Measurements from ENCODE around the gene FEN1. TPM values are rescaled to one million over a fixed set of nuclear protein-coding genes. Genes with fewer than 3 reads are reported as not detected.

FEN1 gene, protein sequence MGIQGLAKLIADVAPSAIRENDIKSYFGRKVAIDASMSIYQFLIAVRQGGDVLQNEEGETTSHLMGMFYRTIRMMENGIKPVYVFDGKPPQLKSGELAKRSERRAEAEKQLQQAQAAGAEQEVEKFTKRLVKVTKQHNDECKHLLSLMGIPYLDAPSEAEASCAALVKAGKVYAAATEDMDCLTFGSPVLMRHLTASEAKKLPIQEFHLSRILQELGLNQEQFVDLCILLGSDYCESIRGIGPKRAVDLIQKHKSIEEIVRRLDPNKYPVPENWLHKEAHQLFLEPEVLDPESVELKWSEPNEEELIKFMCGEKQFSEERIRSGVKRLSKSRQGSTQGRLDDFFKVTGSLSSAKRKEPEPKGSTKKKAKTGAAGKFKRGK
- total RNA-seq = 10 to 100 TPM in 2 of 4 donors, 1 to 10 TPM in 2; 5.7 to 10.5 (median 8.5) TPM
- 10 to 100 TPM; 10.3 to 30.3 (median 17.1) TPM for polyA plus RNA-seq
- long read RNA-seq, donor 1, partial matches to known transcripts = 0 of 4 reads
- long read RNA-seq, donor 1, other reads (novel, unspliced or antisense) = 0 of 4 reads
- long read RNA-seq, donor 2, transcript FEN1-201 (2 exons, 2,296 nt) = major isoform, 25 of 37 reads
- long read RNA-seq, donor 2, partial matches to known transcripts = 12 of 37 reads
- long read RNA-seq, donor 2, other reads (novel, unspliced or antisense) = 0 of 37 reads

DNA sequence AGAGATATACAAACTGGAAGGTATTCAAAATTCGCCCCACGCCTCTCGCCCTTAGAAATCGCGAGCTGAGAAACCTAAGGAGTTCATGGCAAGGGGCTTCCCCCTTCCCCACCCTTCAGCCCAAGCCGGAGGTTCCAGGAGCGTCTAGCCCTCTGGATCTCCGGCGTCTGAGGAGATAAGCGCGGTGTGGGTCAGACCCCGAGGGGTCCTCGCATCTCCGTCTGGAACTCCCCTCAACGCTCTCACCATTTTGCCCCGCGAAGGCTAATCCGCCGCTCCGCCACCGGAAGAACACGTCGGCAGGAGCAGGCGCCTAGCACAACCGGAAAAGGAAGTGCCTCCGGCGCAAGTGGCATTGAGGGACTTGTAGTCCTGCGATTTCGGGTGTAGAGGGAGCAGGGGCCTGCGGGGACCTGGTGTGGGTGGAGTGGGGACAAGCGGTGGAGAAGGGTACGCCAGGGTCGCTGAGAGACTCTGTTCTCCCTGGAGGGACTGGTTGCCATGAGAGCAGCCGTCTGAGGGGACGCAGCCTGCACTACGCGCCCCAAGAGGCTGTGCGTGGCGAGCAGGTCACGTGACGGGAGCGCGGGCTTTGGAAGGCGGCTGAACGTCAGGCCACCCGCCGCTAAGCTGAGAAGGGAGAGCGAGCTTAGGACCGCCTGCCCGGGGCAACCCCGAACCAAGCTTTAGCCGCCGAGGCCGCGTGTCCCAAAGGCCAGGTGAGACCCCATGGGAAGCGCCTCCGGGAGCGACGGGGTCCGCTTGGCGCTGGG lies at the start of gene FEN1, which contains the start of gene TMEM258:
FEN1 (plus strand) TSS at position 602 of the 773 bp plus-strand sequence. CDS start 2,451 bp downstream, outside the sequence.
TMEM258 (minus strand) TSS at position 290 of the 773 bp plus-strand sequence; CDS start at position 249, 41 bp downstream.
- peak within 1 kb of the TSS; percentile 97 for H3K27ac ChIP-seq
- TF ChIP-seq, protein P1, sequence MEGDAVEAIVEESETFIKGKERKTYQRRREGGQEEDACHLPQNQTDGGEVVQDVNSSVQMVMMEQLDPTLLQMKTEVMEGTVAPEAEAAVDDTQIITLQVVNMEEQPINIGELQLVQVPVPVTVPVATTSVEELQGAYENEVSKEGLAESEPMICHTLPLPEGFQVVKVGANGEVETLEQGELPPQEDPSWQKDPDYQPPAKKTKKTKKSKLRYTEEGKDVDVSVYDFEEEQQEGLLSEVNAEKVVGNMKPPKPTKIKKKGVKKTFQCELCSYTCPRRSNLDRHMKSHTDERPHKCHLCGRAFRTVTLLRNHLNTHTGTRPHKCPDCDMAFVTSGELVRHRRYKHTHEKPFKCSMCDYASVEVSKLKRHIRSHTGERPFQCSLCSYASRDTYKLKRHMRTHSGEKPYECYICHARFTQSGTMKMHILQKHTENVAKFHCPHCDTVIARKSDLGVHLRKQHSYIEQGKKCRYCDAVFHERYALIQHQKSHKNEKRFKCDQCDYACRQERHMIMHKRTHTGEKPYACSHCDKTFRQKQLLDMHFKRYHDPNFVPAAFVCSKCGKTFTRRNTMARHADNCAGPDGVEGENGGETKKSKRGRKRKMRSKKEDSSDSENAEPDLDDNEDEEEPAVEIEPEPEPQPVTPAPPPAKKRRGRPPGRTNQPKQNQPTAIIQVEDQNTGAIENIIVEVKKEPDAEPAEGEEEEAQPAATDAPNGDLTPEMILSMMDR (IDR thresholded peaks at IDR 0.05) = no peak
- H3K4me3 ChIP-seq = peak within 1 kb of the TSS; percentile 86
- no peaks in the 10 kb centered on the region for H3K9me3 ChIP-seq
- peak; percentile 90 to 94 for DNase-seq
- no peaks in the 10 kb centered on the region for H3K27me3 ChIP-seq (ENCODE audit: insufficient read depth in 3 of 3, low read length in 2 of 3)
- H3K4me1 ChIP-seq = peaks cover 19% of the 10 kb centered on the region
- intact Hi-C loops (cut with DNase I) = loop anchor here (5.0 to 10.0 kb wide), 3 partner anchors 100 to 162 kb away; partner anchors contain the start of genes BEST1 (in 1 of the 2) and FADS3 (in 1 of the 2)
- H3K36me3 ChIP-seq (ENCODE audit: insufficient read depth in 1 of 2, low read depth in 1 of 2) = peaks cover 6 to 38% of the 10 kb centered on the region in 2 donors
- peak; percentile 91 to 96 (median 94) for ATAC-seq
- 0% methylated on average over 55 to 61 of the region's 61 CpGs for WGBS, 3 donors

DNA sequence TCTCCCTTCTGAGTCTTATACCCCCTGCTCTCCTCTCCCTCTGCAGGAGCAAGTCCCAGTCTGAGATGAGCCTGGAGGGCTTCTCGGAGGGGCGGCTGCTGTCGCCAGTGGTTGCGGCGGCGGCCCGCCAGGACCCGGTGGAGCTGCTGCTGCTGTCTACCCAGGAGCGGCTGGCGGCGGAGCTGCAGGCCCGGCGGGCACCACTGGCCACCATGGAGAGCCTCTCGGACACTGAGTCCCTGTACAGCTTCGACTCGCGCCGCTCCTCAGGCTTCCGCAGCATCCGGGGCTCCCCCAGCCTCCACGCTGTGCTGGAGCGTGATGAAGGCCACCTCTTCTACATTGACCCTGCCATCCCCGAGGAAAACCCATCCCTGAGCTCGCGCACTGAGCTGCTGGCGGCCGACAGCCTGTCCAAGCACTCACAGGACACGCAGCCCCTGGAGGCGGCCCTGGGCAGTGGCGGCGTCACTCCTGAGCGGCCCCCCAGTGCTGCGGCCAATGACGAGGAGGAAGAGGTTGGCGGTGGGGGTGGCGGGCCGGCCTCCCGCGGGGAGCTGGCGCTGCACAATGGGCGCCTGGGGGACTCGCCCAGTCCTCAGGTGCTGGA lies 49.1 kb upstream of the FEN1 start:
- Histone ChIP-seq H3K36me3 (ENCODE audit: insufficient read depth in 1 of 2, low read depth in 1 of 2) (peaks cover 0 to 29% of the 10 kb centered on the region in 2 donors), H3K4me3 (no peak overlapping the region), H3K9me3 (no peaks in the 10 kb centered on the region), H3K4me1 (peaks cover 6% of the 10 kb centered on the region), H3K27ac (no peak overlapping the region), H3K27me3 (ENCODE audit: insufficient read depth in 3 of 3, low read length in 2 of 3) (no peaks in the 10 kb centered on the region)
- DNase-seq = no peak
- intact Hi-C loops (cut with DNase I) = no loop called here
- 89 to 94% (median 93%) methylated on average over 41 to 42 of the region's 42 CpGs for WGBS, 3 donors
- ATAC-seq = no peak
- TF ChIP-seq, protein P1 (IDR thresholded peaks at IDR 0.05) = no peak

DNA sequence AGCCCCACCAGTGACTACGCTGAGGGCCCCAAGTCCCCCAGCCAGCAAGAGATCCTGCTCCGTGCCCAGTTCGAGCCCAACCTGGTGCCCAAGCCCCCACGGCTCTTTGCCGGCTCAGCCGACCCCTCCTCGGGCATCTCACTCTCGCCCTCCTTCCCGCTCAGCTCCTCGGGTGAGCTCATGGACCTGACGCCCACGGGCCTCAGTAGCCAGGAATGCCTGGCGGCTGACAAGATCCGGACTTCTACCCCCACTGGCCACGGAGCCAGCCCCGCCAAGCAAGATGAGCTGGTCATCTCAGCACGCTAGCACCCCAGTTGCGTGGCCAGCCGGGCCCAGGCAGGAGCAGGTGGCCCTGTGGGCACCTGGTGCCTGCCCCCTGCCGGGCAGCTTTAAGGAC lies 48.5 kb upstream of the FEN1 start:
- intact Hi-C loops (cut with DNase I) = no loop called here
- ATAC-seq = no peak
- Histone ChIP-seq H3K4me1 (peaks cover 6% of the 10 kb centered on the region), H3K9me3 (no peaks in the 10 kb centered on the region), H3K36me3 (ENCODE audit: insufficient read depth in 1 of 2, low read depth in 1 of 2) (peaks cover 0 to 29% of the 10 kb centered on the region in 2 donors), H3K27me3 (ENCODE audit: insufficient read depth in 3 of 3, low read length in 2 of 3) (no peaks in the 10 kb centered on the region), H3K4me3 (no peak overlapping the region), H3K27ac (no peak overlapping the region)
- WGBS, 3 donors = 88 to 91% (median 90%) methylated on average over 20 of the region's 20 CpGs
- no peak for DNase-seq
- TF ChIP-seq, protein P1 (IDR thresholded peaks at IDR 0.05) = no peak

DNA sequence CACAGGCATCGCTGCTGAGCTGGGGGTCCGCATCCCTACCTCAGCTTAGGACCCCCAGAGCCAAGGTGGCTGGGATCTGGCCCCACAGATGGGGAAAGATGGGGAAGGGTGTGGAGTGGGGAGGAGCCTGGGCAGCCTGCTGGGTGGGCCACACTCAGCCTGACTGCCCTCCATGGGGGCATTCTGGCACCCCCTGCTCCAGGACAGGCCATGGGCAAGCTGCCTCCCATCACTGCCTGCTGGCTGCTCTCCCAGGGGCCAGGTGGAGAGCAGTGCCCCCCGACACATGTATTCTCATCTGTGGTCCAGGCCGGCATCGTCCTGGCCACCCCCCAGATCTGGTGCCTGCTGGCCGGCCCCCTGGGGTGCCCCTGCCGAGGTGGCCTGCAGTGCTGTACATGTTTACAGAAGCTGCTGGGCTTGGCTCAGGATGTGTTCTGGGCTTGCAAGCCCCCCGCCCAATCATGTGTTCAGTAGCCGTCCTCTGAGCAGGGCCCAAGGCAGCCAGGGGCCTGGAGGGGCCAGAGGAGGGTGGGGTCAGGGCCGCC lies 48.0 kb upstream of the FEN1 start:
- H3K9me3 ChIP-seq = no peaks in the 10 kb centered on the region
- no peak for DNase-seq
- H3K27ac ChIP-seq = no peak overlapping the region
- H3K4me1 ChIP-seq = peaks cover 6% of the 10 kb centered on the region
- no peak for ATAC-seq
- 81 to 92% (median 89%) methylated on average over 9 to 10 of the region's 10 CpGs for whole genome bisulfite sequencing, 3 donors
- no peaks in the 10 kb centered on the region for H3K27me3 ChIP-seq (ENCODE audit: insufficient read depth in 3 of 3, low read length in 2 of 3)
- H3K36me3 ChIP-seq (ENCODE audit: insufficient read depth in 1 of 2, low read depth in 1 of 2) = peaks cover 0 to 27% of the 10 kb centered on the region in 2 donors
- H3K4me3 ChIP-seq = no peak overlapping the region
- intact Hi-C loops (cut with DNase I) = no loop called here
- TF ChIP-seq, protein P1 (IDR thresholded peaks at IDR 0.05) = no peak
